Activated naive CD4-positive, alpha-beta T cell treated with anti-CD3 and anti-CD28 coated beads, Interleukin-2, amount 50 U/mL, for 72 hours (primary cell): Measurements from ENCODE around the gene SLC17A9. TPM values are rescaled to one million over a fixed set of nuclear protein-coding genes. Genes with fewer than 3 reads are reported as not detected.
A peak's percentile ranks its signal among the peaks of the same experiment; 100 is the strongest.

Experiments used
- ATAC-seq, 2 donors: fragments of 150-1000 bp; cut with Tn5 transposase; 2 replicates each; pipeline ENCODE4 v1.10.0; 2021; ENCODE audit warnings: mild to moderate bottlenecking in 2 of 2, moderate library complexity in 2 of 2
- DNase-seq, 2 donors: peaks; one replicate each; pipeline ENCODE4 v3.0.0; 2021 to 2022; ENCODE audit warnings: low spot score in 2 of 2
- H3K27ac Mint-ChIP-seq, 2 donors: one replicate each; pipeline ENCODE4 v1.8.0; 2022; ENCODE audit warnings: mild to moderate bottlenecking in 2 of 2, mixed read lengths in 2 of 2
- H3K36me3 Mint-ChIP-seq, 2 donors: one replicate each; pipeline ENCODE4 v1.8.0; 2022; ENCODE audit warnings: mixed read lengths in 2 of 2
- H3K9me3 Mint-ChIP-seq, 2 donors: one replicate each; pipeline ENCODE4 v1.8.0; 2022; ENCODE audit warnings: mixed read lengths in 2 of 2
- total RNA-seq, 2 donors: library from RNA; stranded (reverse); gene quantifications; one replicate each; pipeline ENCODE4 v1.2.3, GENCODE V29; 2022

The SLC17A9 gene
- total RNA-seq, 2 donors from 2014 or later = 17.5 to 22.0 TPM

DNA sequence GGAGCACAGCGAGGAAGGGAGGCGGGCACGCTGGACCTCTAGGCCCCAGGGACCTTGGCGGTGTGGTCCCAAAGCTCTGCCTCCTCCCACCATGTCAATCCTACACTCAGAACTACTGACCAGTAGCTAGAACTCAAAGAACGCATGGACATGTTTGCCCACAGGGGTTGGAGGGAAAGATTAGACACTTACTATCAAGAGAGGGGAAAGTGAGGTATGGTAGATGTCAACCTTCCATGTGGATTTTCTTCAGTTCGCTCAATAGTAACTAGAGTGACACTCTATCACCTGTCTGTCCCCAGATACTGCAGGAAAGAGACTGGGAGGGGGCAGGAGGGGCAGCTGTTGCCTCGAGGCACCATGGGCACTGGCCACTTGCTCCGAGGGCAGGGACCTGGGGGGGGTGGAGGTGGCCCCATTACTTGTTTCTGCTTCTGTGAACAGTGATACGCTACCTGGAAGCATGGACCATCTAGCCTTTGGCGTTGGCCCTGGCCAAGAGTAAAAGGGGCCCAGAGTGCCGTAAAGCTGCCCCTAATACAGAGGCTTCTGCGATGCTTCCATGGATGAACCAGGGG lies 25.3 kb upstream of the SLC17A9 start:
- H3K36me3 Mint-ChIP-seq = peaks cover 7 to 8% of the 10 kb centered on the region in 2 donors
- peak overlapping the region; percentile 95 for H3K27ac Mint-ChIP-seq
- ATAC-seq (no peak), DNase-seq (peak in 1 of 2 donors; percentile 35)
- H3K9me3 Mint-ChIP-seq = no peaks in the 10 kb centered on the region

GRCh38 chr20:62928246-62928939 lies 24.1 kb upstream of the SLC17A9 start:
- DNase-seq = peak in 1 of 2 donors; percentile 42
- H3K36me3 Mint-ChIP-seq = peaks cover 7 to 8% of the 10 kb centered on the region in 2 donors
- ATAC-seq = no peak

DNA sequence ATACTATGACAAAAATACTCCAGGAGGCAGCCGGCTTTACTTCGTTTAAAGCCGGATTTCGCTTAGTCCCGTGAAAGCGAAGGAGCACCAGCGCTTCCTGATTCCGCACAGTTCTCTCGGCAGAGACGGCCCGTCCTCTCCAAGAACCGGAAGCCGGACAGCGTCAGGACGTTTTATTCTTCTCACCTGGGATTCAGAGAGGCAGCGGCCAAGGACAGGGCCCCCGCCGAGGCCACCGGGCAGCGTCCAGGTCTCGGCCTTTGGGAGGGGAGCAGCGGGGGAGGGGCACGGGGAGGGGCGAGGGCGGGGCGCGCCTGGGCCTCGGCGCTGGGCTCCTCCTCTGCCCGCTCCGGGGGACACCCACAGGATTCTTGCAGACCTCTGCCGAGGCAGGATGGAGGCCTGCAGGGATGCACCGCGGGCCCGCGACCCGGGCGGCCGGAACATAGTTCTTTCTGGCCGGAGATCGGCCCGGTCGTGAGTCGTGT lies 23.4 kb upstream of the SLC17A9 start:
- Mint-ChIP-seq H3K36me3 (peaks cover 7 to 8% of the 10 kb centered on the region in 2 donors), H3K9me3 (no peaks in the 10 kb centered on the region), H3K27ac (peak overlapping the region; percentile 26 to 66)
- ATAC-seq (peak; percentile 51 to 67), DNase-seq (peak; percentile 65 to 68)

More at GRCh38 chr20:62928246-62928939, 24.1 kb upstream of the SLC17A9 start:
- Mint-ChIP-seq H3K27ac (peak overlapping the region; percentile 26 to 90), H3K9me3 (no peaks in the 10 kb centered on the region)

- Mint-ChIP-seq H3K36me3 (no peaks in the 10 kb centered on the region), H3K27ac (peak overlapping the region in 1 of 2 donors; percentile 24), H3K9me3 (no peaks in the 10 kb centered on the region)
- ATAC-seq (no peak), DNase-seq (no peak)
These were observed 21.0 kb upstream of the SLC17A9 start for GRCh38 chr20:62931464-62931863.

DNA sequence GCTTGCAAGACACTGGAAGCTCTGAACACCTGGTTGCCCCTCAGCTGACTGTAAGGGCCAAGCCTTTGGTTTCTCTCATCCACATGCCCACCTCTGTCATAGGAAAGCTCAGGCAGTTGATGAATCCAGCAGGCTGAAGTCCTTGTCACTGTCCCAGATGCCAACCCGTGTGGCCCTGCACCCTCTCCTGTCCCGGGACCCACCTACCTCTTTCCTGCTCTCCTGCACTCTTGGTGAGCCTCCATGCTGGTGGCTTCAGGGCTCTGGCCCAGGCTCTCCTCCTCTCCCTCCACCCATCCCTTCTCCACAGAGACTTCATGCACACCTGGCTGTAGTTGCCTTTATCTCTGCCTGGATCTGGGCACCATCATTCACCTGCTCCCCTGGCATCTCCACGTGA lies 18.5 kb upstream of the SLC17A9 start:
- DNase-seq = peak in 1 of 2 donors; percentile 33
- Mint-ChIP-seq H3K36me3 (peaks cover 7 to 18% of the 10 kb centered on the region in 2 donors), H3K9me3 (no peaks in the 10 kb centered on the region), H3K27ac (no peak overlapping the region)
- ATAC-seq = no peak

DNA sequence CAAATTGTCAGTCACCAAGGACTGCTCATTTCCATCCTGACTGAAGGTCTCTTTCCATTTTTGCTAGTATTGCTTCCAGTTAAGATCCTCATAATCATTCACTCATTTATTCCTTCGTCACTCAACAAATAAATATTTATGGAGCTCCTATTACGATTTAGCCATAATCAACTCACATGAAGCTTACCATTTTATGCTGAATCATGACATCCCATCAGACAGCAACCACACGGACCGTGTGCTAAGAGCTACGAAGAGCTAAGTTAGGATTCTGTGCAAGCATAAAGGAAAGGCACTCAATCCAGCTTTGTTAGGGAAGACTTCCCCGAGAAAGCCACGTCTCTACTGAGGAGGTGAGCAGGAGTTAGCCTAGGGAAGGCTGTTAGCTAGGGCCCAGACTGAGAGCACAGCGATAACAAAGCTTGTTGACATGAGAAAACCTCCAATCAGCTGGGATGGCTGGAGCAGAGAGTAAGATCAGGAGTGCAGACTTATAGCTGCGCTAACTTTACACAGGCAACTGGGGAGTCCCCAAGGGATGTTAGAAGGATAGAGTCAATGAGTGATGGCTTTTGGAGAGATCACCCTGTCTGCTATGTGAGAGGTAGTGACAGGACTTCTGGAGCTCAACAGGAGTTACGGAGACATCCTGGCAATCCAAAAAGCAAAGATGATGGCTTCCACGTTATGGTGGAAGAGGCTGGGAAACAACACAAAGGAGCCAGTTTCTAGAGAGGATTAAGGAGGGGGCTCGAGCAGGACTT lies 17.1 kb upstream of the SLC17A9 start:
- no peaks in the 10 kb centered on the region for H3K9me3 Mint-ChIP-seq
- H3K36me3 Mint-ChIP-seq = peaks cover 7 to 26% of the 10 kb centered on the region in 2 donors
- DNase-seq (no peak), ATAC-seq (no peak)
- no peak overlapping the region for H3K27ac Mint-ChIP-seq

GRCh38 chr20:62935968-62936585 lies 16.4 kb upstream of the SLC17A9 start:
- DNase-seq = no peak
- ATAC-seq = no peak
- H3K9me3 Mint-ChIP-seq = no peaks in the 10 kb centered on the region
- H3K27ac Mint-ChIP-seq = no peak overlapping the region
- H3K36me3 Mint-ChIP-seq = peaks cover 7 to 26% of the 10 kb centered on the region in 2 donors

DNA sequence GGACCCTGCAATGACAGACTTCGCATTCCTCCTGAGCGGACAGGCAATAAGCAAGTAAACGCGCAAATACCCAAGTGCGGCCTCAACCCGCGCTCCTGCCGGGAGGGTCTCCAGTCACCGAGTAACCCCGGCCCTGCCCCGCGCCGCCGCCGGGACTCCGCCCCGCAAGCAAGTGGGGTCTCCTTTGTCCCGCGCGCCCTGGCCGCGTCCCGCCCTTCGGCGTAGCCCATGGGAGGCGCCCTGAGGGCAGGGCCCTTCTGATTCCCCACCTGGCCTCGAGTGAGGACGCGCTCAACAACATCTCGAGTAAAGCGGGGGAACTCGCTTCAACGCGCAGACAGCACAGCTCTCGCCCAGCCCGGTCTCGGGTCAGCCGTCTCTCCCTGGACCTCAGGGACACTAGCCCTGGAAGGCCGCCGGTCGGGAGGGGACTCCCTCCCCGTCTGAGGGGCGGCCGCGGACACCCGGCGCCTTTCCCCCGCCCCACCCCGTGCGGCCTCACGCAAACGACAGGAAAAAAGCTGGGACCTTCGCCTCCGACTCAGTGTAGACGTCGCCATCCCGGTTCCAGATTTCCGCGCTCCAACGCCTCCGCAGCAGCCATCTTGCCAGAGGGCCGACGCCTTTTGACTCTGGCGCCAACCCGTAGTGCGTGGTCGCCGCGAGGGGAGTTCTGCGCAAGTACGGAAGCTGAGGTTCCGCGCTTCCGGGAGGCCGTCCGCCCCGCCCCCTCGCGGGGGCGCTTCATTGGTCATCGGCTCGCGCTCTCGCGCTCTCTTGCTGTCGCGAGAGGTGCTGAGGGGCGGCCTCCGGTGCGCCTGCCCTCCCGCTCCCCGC lies 15.0 kb upstream of the SLC17A9 start:
- ATAC-seq = peak; percentile 93 to 94
- peak overlapping the region; percentile 96 to 98 for H3K27ac Mint-ChIP-seq
- no peaks in the 10 kb centered on the region for H3K9me3 Mint-ChIP-seq
- DNase-seq = peak; percentile 98
- peaks cover 7 to 32% of the 10 kb centered on the region in 2 donors for H3K36me3 Mint-ChIP-seq

DNA sequence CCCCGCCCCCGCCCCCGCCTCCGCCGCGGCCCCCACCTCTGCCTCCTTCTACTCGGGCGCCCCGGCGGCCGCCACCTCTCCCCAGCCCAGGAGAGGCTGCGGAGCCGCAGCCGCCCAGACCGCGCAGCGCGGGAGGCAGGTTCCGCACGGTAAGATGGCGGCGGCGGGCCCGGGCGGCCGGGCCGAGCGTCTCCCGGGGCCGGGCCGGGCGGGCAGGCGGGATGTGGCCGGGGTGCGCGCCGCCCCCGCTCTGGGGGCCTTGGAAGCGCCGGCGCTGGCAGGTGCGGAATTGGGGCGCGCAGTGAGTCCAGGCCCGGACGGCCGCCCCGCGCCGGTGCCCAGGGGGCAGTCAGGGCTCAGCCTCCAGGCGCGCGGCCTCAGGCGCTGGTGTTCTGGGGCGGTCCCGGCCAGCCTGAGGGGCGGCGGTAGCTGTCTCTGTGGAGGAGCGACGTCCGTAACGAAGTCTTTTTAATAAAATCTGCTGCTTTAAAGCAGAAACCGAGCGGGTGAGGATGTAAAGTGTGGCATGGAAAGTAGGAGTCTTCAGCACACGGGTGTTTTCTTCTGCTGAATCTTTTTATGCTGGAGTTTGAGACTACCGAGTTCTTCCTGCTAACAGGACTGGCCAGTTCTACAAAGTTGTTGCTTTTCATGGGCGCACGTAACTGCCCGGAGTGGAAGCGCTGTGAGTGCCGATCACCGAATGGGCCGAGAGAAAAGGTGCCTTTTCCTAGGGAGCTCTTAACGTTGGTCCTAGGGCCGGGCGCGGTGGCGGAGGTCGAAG lies 14.2 kb upstream of the SLC17A9 start, which contains the start of gene GID8:
GID8 (plus strand) TSS at position 43 of the 784 bp plus-strand sequence. CDS start 3,356 bp downstream, outside the sequence.
- ATAC-seq (peak; percentile 64), DNase-seq (peak; percentile 53 to 60)
- Mint-ChIP-seq H3K27ac (peak within 1 kb of the TSS; percentile 96 to 98), H3K36me3 (peaks cover 7 to 32% of the 10 kb centered on the region in 2 donors), H3K9me3 (no peaks in the 10 kb centered on the region)

- H3K9me3 Mint-ChIP-seq = no peaks in the 10 kb centered on the region
- DNase-seq (no peak), ATAC-seq (no peak)
- no peak overlapping the region for H3K27ac Mint-ChIP-seq
- H3K36me3 Mint-ChIP-seq = peaks cover 7 to 41% of the 10 kb centered on the region in 2 donors
These were observed 11.6 kb upstream of the SLC17A9 start for GRCh38 chr20:62940875-62941274.

DNA sequence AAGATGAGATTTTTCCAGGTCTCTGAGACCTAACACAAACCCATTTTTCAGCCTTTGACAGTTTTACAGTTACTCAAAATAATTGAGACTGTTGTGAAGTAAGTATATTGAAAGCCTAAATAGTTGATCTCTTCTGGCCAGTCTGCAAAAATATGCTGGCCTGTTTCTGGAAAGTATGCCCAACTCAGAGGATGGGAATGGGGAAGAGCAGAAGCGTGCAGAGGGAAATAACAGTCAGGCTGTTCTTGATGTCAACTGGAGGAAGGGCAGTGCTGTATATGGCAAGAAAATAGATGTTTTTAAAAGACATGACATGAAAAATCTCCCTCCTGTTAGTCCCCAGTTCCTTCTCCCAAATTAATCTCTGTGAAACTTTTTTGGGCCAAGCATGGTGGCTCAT lies 10.7 kb upstream of the SLC17A9 start:
- peaks cover 12 to 40% of the 10 kb centered on the region in 2 donors for H3K36me3 Mint-ChIP-seq
- ATAC-seq (no peak), DNase-seq (no peak)
- no peak overlapping the region for H3K27ac Mint-ChIP-seq
- no peaks in the 10 kb centered on the region for H3K9me3 Mint-ChIP-seq

DNA sequence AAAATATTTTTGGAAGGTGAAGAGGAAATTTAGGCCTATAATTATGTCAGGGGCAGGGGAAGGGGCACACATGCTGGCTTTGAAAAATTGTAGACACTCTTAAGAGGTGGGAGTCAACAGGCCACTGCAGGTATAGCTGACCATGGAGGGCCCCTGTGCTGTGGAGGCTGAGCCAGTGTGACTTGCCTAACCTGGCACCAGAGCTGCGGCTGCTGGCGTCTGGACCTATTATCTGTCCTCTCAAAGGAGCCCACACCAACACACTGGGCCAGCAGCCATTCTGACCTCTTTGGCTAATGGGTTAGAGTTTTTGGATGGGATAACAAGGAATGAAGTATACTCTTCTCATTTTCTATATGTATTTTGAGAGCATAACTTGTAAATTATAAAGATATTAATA lies 10.1 kb upstream of the SLC17A9 start:
- Mint-ChIP-seq H3K36me3 (peaks cover 18 to 33% of the 10 kb centered on the region in 2 donors), H3K27ac (peak overlapping the region in 1 of 2 donors; percentile 86), H3K9me3 (no peaks in the 10 kb centered on the region)
- no peak for DNase-seq
- no peak for ATAC-seq

DNA sequence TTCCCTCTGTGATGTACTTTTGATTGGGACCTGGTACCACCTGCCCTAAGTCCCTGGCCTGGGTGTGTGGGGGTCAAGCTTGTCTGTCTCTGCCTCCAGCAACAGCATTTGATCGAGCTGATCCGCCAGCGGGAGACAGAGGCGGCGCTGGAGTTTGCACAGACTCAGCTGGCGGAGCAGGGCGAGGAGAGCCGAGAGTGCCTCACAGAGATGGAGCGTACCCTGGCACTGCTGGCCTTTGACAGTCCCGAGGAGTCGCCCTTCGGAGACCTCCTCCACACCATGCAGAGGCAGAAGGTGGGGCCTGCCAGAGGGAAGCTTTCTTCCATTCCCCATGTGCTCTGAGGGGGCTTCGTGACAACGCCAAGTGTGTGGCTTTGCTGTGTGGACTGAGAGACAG lies 9.1 kb upstream of the SLC17A9 start:
- DNase-seq (no peak), ATAC-seq (no peak)
- Mint-ChIP-seq H3K9me3 (no peaks in the 10 kb centered on the region), H3K27ac (no peak overlapping the region), H3K36me3 (peaks cover 25 to 29% of the 10 kb centered on the region in 2 donors)

GRCh38 chr20:62944184-62944583 lies 8.3 kb upstream of the SLC17A9 start:
- DNase-seq = no peak
- Mint-ChIP-seq H3K36me3 (peaks cover 27 to 29% of the 10 kb centered on the region in 2 donors), H3K9me3 (peaks cover 0 to 5% of the 10 kb centered on the region in 2 donors), H3K27ac (peak overlapping the region; percentile 69 to 81)
- no peak for ATAC-seq

- DNase-seq = no peak
- Mint-ChIP-seq H3K27ac (peak overlapping the region; percentile 69 to 81), H3K9me3 (peaks cover 0 to 6% of the 10 kb centered on the region in 2 donors), H3K36me3 (peaks cover 27 to 34% of the 10 kb centered on the region in 2 donors)
- ATAC-seq = no peak
These were observed 7.8 kb upstream of the SLC17A9 start for GRCh38 chr20:62944746-62945145.
